Caco-2 (cell line): ENCODE data around the gene PTPN3. TPM values are rescaled to one million over a fixed set of nuclear protein-coding genes. Genes with fewer than 3 reads are reported as not detected.

Source experiments
- BruUV-seq: library from RNA; stranded (reverse); fragments of 400-500 nt; replicated peaks from 2 replicates; lab custom pipeline; 2021; lab: Mats Ljungman, UMichigan
- CTCF ChIA-PET: fragments of 300-600 bp; sonication (Branson Sonifier 250); formaldehyde crosslinking; loops from one replicate; lab custom pipeline; 2022; ENCODE audit warnings: antibody characterized with exemption; lab: Charles Lee
- POLR2A ChIA-PET: fragments of 300-600 bp; sonication (Branson Sonifier 250); formaldehyde crosslinking; loops from one replicate; lab custom pipeline; 2022; ENCODE audit warnings: antibody characterized with exemption; lab: Charles Lee
- DNase-seq, 2 experiments: peaks; one replicate each; pipeline versions ENCODE4 v3.0.0 to v3.0.0-alpha.2; 2020 to 2022
- H3K27me3 ChIP-seq: replicated peaks from 2 replicates; pipeline ENCODE4 v1.6.0; 2011; ENCODE audit warnings: low read length; ENCODE audit not compliant: control insufficient read depth, insufficient read depth
- H3K36me3 ChIP-seq: 2 replicates; pipeline ENCODE4 v1.5.1; 2011; ENCODE audit warnings: low read length; ENCODE audit not compliant: control insufficient read depth, insufficient read depth
- H3K4me1 ChIP-seq: fragments of 250-450 bp; sonication (Bioruptor Pico); 2 replicates; pipeline ENCODE4 v1.5.1; 2020; ENCODE audit warnings: mild to moderate bottlenecking
- H3K4me3 ChIP-seq: 2 replicates; pipeline ENCODE4 v1.5.1; 2011; ENCODE audit warnings: low read depth, mild to moderate bottlenecking, control low read depth, low read length
- H3K9me3 ChIP-seq: fragments of 250-450 bp; sonication (Bioruptor Pico); 2 replicates; pipeline ENCODE4 v1.5.1; 2020; ENCODE audit warnings: mild to moderate bottlenecking, moderate library complexity
- H3K27ac Mint-ChIP-seq: one replicate; pipeline ENCODE4 v1.8.0; 2022; ENCODE audit warnings: mixed read lengths; ENCODE audit not compliant: unreplicated experiment
- H3K27me3 Mint-ChIP-seq: one replicate; pipeline ENCODE4 v1.8.0; 2022; ENCODE audit warnings: mixed read lengths; ENCODE audit not compliant: insufficient read depth, unreplicated experiment
- H3K36me3 Mint-ChIP-seq: one replicate; pipeline ENCODE4 v1.8.0; 2022; ENCODE audit warnings: mild to moderate bottlenecking, mixed read lengths; ENCODE audit not compliant: insufficient read depth, unreplicated experiment
- H3K4me1 Mint-ChIP-seq: one replicate; pipeline ENCODE4 v1.8.0; 2022; ENCODE audit warnings: low read depth, mixed read lengths; ENCODE audit not compliant: unreplicated experiment
- H3K4me3 Mint-ChIP-seq: one replicate; pipeline ENCODE4 v1.8.0; 2022; ENCODE audit warnings: mild to moderate bottlenecking, moderate library complexity, mixed read lengths; ENCODE audit not compliant: unreplicated experiment
- H3K9me3 Mint-ChIP-seq: one replicate; pipeline ENCODE4 v1.8.0; 2022; ENCODE audit warnings: mixed read lengths; ENCODE audit not compliant: unreplicated experiment
- CTCF ChIP-seq, 2 experiments: fragments of 200-600 bp in 1 of 2; IDR thresholded peaks; 1 replicate in 1 of 2; 2 replicates in 1 of 2; pipeline versions ENCODE4 v1.5.1 to v1.8.0; 2011 to 2022; ENCODE audit warnings: antibody characterized with exemption in 1 of 2, control low read depth in 1 of 2, inconsistent platforms in 1 of 2, low read depth in 1 of 2, low read length in 1 of 2, mild to moderate bottlenecking in 1 of 2, moderate library complexity in 1 of 2; ENCODE audit not compliant: insufficient read depth in 1 of 2, severe bottlenecking in 1 of 2, unreplicated experiment in 1 of 2
- intact Hi-C: fragments of 100-400 bp; cut with micrococcal nuclease; formaldehyde crosslinking; loops from one replicate; pipeline ENCODE4 v1.10.0; 2022; ENCODE audit not compliant: unreplicated experiment
- total RNA-seq: library from RNA; stranded (reverse); gene quantifications from 2 replicates; pipeline ENCODE4 v1.2.3, GENCODE V29; 2022

Gene PTPN3
- total RNA-seq, 1 experiment from 2014 or later: 12.4 TPM

DNA sequence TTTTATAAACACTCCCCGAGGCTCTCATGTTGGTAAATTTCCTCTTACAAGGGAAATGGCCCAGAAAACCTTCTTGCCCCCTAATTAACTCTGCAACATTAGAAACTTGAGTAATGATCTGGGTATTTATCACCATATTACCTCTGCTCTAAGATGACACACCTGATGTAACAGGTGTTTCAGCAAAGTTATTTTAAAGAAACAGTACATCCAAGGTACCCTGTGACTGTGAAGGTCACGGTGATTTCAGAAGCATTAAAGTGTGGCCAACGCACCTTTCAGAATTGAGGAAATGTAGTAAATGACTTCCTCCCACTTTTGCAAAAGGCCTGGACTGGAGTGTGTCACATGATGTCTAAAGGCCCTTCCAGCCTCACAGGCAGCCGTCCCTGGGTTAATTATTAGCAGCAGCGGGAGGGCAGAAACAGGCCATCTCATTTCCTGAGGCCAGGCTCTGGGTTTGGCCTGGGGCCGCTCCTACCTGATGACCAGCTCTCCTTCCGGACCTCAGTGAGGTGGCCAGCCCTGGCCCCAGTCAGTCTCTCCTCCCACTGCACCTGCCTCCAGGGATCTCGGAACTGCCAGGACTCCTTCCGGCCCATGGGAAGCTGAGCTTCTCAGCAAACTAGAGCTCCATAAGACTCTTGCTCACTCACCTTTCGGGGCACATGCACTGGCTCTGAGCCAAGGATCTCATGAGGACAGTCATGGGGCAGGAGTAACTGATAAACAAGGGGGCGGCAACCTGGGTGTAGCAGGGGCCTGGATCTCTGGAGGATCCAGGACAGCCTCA lies 20.7 kb downstream of the PTPN3 start:
- peak overlapping the region; percentile 19; the same call in 1 of the 2 replicates for H3K4me3 ChIP-seq
- peaks cover 38% of the 10 kb centered on the region for H3K4me1 Mint-ChIP-seq
- H3K4me1 ChIP-seq: peaks cover 36% of the 10 kb centered on the region
- no peak for TF ChIP-seq CTCF (IDR thresholded peaks at IDR 0.05; ENCODE audit: insufficient read depth in 1 of 2, low read depth in 1 of 2, low read length in 1 of 2, severe bottlenecking in 1 of 2, unreplicated experiment in 1 of 2)
- H3K9me3 ChIP-seq: no peaks in the 10 kb centered on the region
- H3K36me3 Mint-ChIP-seq: no peaks in the 10 kb centered on the region
- peak overlapping the region; percentile 96 for H3K27ac Mint-ChIP-seq
- H3K9me3 Mint-ChIP-seq: no peaks in the 10 kb centered on the region
- ChIA-PET CTCF (interaction anchor here (0.5 to 1.3 kb wide), 5 partner anchors 8 to 48 kb away, joined by 3 to 7 read pairs (median 4); no protein-coding TSS in a partner anchor), POLR2A (interaction anchor here (0.6 to 1.5 kb wide), 3 partner anchors 13 to 20 kb away, joined by 3 to 6 read pairs (median 4); partner anchors contain the start of gene PTPN3)
- H3K27me3 ChIP-seq: no peaks in the 10 kb centered on the region
- DNase-seq: peak; percentile 94 to 97
- no peaks in the 10 kb centered on the region for H3K27me3 Mint-ChIP-seq
- no peaks in the 10 kb centered on the region for H3K36me3 ChIP-seq
- no TSS peak for BruUV-seq
- peak overlapping the region; percentile 59 for H3K4me3 Mint-ChIP-seq
- intact Hi-C loops: loop anchor here (1.0 to 2.0 kb wide), 4 partner anchors 22 to 43 kb away; no protein-coding TSS in a partner anchor

DNA sequence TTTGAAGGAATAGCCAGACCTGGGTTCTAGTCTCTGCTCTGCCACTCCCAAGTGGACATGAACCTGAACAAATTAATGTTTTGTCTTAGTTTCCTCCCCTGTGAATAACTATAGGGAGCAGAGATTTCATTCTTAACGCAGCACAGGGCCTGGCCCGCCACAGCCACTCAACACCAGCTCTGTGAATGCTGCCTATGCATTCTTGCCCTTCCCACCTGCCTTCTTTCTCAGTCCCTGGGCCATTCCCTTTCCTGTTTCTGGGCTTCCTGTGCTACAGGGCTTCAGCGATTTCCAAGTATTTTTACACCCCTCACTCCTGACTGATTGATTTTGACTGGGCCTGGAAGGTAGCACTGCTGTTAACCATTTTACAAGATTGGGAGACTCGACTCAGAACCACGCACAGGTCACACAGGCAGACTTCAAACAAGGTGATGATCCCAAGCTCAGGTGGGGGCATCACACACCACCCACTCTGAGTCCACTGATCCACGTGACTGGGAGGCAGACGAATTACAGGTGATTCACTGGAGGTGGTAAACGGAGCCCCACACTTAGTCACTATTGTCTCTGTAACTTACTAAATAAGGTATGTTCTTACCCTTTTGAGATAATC lies 21.4 kb downstream of the PTPN3 start:
- intact Hi-C loops: loop anchor here (1.0 to 2.0 kb wide), 4 partner anchors 23 to 44 kb away; no protein-coding TSS in a partner anchor
- no peaks in the 10 kb centered on the region for H3K27me3 ChIP-seq
- TF ChIP-seq CTCF (IDR thresholded peaks at IDR 0.05; ENCODE audit: insufficient read depth in 1 of 2, low read depth in 1 of 2, low read length in 1 of 2, severe bottlenecking in 1 of 2, unreplicated experiment in 1 of 2): no peak

GRCh38 chr9:109475526-109475925 lies 22.6 kb downstream of the PTPN3 start:
- H3K36me3 ChIP-seq: no peaks in the 10 kb centered on the region
- Mint-ChIP-seq H3K27me3 (no peaks in the 10 kb centered on the region), H3K4me1 (peaks cover 43% of the 10 kb centered on the region), H3K9me3 (no peaks in the 10 kb centered on the region), H3K36me3 (peaks cover 5% of the 10 kb centered on the region), H3K27ac (peak overlapping the region; percentile 96), H3K4me3 (no peak overlapping the region)
- no peak for TF ChIP-seq CTCF (IDR thresholded peaks at IDR 0.05; ENCODE audit: insufficient read depth in 1 of 2, low read depth in 1 of 2, low read length in 1 of 2, severe bottlenecking in 1 of 2, unreplicated experiment in 1 of 2)
- ChIA-PET CTCF (interaction anchor here (1.0 kb wide), 1 partner anchor 35 kb away, joined by 5 read pairs; no protein-coding TSS in a partner anchor), POLR2A (interaction anchor here (0.5 to 0.9 kb wide), 2 partner anchors 8 to 11 kb away, joined by 3 read pairs; no protein-coding TSS in a partner anchor)
- BruUV-seq: no TSS peak
- no peak overlapping the region for H3K4me3 ChIP-seq
- intact Hi-C loops: no loop called here
- H3K27me3 ChIP-seq: no peaks in the 10 kb centered on the region
- H3K9me3 ChIP-seq: no peaks in the 10 kb centered on the region
- H3K4me1 ChIP-seq: peaks cover 36% of the 10 kb centered on the region
- peak in 1 of 2 experiments; percentile 40 for DNase-seq

More for the DNA sequence above, 21.4 kb downstream of the PTPN3 start:
- Mint-ChIP-seq H3K4me1 (peaks cover 38% of the 10 kb centered on the region), H3K9me3 (no peaks in the 10 kb centered on the region), H3K27ac (peak overlapping the region; percentile 96), H3K27me3 (no peaks in the 10 kb centered on the region), H3K36me3 (no peaks in the 10 kb centered on the region), H3K4me3 (peak overlapping the region; percentile 59)
- H3K36me3 ChIP-seq: no peaks in the 10 kb centered on the region
- BruUV-seq: TSS peak; percentile 85
- no peaks in the 10 kb centered on the region for H3K9me3 ChIP-seq
- peaks cover 36% of the 10 kb centered on the region for H3K4me1 ChIP-seq
- POLR2A ChIA-PET: interaction anchor here (0.6 to 1.5 kb wide), 2 partner anchors 19 to 21 kb away, joined by 3 to 6 read pairs; partner anchors contain the start of gene PTPN3
- no peak overlapping the region; the same call in 1 of the 2 replicates for H3K4me3 ChIP-seq
- CTCF ChIA-PET: interaction anchor here (1.0 to 1.3 kb wide), 3 partner anchors 7 to 36 kb away, joined by 3 to 7 read pairs (median 4); no protein-coding TSS in a partner anchor
- no peak for DNase-seq
